ENCODE results near the gene LYPLA2. TPM values are rescaled to one million over a fixed set of nuclear protein-coding genes. Genes with fewer than 3 reads are reported as not detected.

The LYPLA2 gene
- total RNA-seq, 6 experiments from 2014 or later = 28.1 to 69.8 (median 32.6) TPM

- intact Hi-C loops (cut with DNase I) = no loop called here
Measured at GRCh38 chr1:23763041-23763577, 27.8 kb upstream of the LYPLA2 start.

GRCh38 chr1:23768733-23769132 is 22.2 kb upstream of the LYPLA2 start:
- DNase-seq = no peak
- intact Hi-C loops (cut with DNase I) = no loop called here
- H3K27me3 ChIP-seq = no peaks in the 10 kb centered on the region
- no peak for TF ChIP-seq POLR2A (IDR thresholded peaks at IDR 0.05)
- TF ChIP-seq, protein P1, sequence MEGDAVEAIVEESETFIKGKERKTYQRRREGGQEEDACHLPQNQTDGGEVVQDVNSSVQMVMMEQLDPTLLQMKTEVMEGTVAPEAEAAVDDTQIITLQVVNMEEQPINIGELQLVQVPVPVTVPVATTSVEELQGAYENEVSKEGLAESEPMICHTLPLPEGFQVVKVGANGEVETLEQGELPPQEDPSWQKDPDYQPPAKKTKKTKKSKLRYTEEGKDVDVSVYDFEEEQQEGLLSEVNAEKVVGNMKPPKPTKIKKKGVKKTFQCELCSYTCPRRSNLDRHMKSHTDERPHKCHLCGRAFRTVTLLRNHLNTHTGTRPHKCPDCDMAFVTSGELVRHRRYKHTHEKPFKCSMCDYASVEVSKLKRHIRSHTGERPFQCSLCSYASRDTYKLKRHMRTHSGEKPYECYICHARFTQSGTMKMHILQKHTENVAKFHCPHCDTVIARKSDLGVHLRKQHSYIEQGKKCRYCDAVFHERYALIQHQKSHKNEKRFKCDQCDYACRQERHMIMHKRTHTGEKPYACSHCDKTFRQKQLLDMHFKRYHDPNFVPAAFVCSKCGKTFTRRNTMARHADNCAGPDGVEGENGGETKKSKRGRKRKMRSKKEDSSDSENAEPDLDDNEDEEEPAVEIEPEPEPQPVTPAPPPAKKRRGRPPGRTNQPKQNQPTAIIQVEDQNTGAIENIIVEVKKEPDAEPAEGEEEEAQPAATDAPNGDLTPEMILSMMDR (IDR thresholded peaks at IDR 0.05) = no peak
- ATAC-seq = no peak
- WGBS (ENCODE audit: insufficient coverage, low coverage, low lambda C conversion rate, missing lambda C conversion rate) = 80% methylated on average over 4 of the region's 5 CpGs
- H3K27ac ChIP-seq = no peak overlapping the region
- H3K4me3 ChIP-seq = no peak overlapping the region
- no peaks in the 10 kb centered on the region for H3K9me3 ChIP-seq
- H3K4me1 ChIP-seq = peaks cover 0 to 29% (median 7%) of the 10 kb centered on the region in 4 donors
- H3K36me3 ChIP-seq = peaks cover 0 to 8% (median 5%) of the 10 kb centered on the region in 4 donors

More at GRCh38 chr1:23763041-23763577, 27.8 kb upstream of the LYPLA2 start:
- Histone ChIP-seq H3K4me1 (peaks cover 0 to 27% (median 11%) of the 10 kb centered on the region in 4 donors), H3K4me3 (no peak overlapping the region), H3K36me3 (peaks cover 0 to 31% (median 27%) of the 10 kb centered on the region in 4 donors), H3K27me3 (no peaks in the 10 kb centered on the region), H3K9me3 (no peaks in the 10 kb centered on the region), H3K27ac (no peak overlapping the region)
- DNase-seq (no peak), ATAC-seq (peak; percentile 77 to 83 (median 79))
- TF ChIP-seq POLR2A (IDR thresholded peaks at IDR 0.05) = no peak
- TF ChIP-seq, protein P1 (IDR thresholded peaks at IDR 0.05) = no peak
- WGBS (ENCODE audit: insufficient coverage, low coverage, low lambda C conversion rate, missing lambda C conversion rate) = 31% methylated on average over 3 of the region's 7 CpGs

DNA sequence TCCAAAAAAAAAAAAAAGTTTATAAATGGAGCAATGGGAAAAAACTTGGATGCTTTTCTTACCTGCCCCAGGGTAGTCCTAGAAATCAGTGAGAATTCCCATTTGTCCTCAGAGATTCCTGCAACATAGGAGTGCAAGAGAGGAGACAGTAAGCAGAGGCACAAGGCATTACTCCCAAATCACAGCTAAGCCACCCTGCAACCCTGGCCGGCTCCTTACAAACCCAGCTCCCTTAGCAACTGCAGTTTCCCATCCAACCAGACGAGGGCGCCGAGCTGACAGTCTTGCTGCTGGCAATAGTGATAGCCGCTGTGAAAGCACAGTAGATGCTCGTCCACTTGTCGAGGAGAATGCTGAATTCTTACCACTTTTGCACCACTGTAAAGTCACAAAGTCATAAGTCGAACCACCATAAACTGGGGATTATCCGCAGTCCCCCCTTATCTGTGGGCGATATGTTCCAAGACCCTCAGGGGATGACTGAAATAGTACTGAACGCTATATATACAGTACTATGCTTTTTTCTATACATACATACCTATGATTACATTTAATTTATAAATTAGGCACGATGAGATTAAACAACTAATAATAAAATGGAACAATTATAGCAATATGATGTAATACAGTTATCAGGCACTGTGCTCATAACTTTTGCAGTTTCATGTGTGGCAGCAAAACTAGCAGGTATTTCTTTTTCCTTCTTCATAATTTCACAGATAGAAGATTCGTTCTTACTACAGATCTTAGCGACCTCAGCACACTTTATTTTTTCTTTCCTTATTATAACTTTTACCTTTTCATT is 18.7 kb upstream of the LYPLA2 start:
- DNase-seq (peak; percentile 87 to 88 (median 88)), ATAC-seq (peak; percentile 81 to 90 (median 88))
- WGBS (ENCODE audit: insufficient coverage, low coverage, low lambda C conversion rate, missing lambda C conversion rate) = 18% methylated on average over 10 of the region's 14 CpGs
- no peak overlapping the region for H3K4me3 ChIP-seq
- H3K27me3 ChIP-seq = no peaks in the 10 kb centered on the region
- intact Hi-C loops (cut with DNase I) = no loop called here
- H3K27ac ChIP-seq = no peak overlapping the region
- H3K36me3 ChIP-seq = peaks cover 0 to 8% (median 4%) of the 10 kb centered on the region in 4 donors
- no peaks in the 10 kb centered on the region for H3K9me3 ChIP-seq
- TF ChIP-seq, protein P1 (IDR thresholded peaks at IDR 0.05) = peak; percentile 90 to 96 (median 95)
- no peak for TF ChIP-seq POLR2A (IDR thresholded peaks at IDR 0.05)
- peaks cover 0 to 47% (median 21%) of the 10 kb centered on the region in 4 donors for H3K4me1 ChIP-seq

DNA sequence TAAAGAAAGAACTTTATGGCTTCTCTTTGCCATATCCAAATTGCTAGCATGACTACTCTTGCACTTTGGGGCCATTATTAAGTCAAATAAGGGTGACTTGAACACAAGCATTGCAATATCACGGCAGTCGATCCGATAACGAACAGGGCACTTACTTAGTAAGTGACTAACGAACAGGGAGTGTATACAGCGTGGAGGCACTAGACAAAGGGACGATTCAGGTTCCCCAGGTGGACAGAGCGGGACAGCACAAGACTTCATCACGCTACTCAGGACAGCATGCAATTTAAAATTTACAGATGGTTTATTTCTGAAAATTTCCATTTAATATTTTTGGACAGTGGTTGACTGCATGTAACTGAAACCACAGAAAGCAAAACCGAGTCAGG is 18.1 kb upstream of the LYPLA2 start:
- Histone ChIP-seq H3K9me3 (no peaks in the 10 kb centered on the region), H3K36me3 (peaks cover 0 to 8% (median 4%) of the 10 kb centered on the region in 4 donors), H3K27me3 (no peaks in the 10 kb centered on the region), H3K4me1 (peaks cover 0 to 50% (median 21%) of the 10 kb centered on the region in 4 donors), H3K27ac (peak overlapping the region in 1 of 3 donors; percentile 24), H3K4me3 (no peak overlapping the region)
- no peak for ATAC-seq
- TF ChIP-seq, protein P1 (IDR thresholded peaks at IDR 0.05) = no peak
- no peak for TF ChIP-seq POLR2A (IDR thresholded peaks at IDR 0.05)
- intact Hi-C loops (cut with DNase I) = no loop called here
- 49% methylated on average over 9 of the region's 10 CpGs for WGBS (ENCODE audit: insufficient coverage, low coverage, low lambda C conversion rate, missing lambda C conversion rate)
- DNase-seq = no peak

All from right lobe of liver (tissue), 6 donors.